Measurements from ENCODE around the gene ENPP6. TPM values are rescaled to one million over a fixed set of nuclear protein-coding genes. Genes with fewer than 3 reads are reported as not detected.
A peak's percentile ranks its signal among the peaks of the same experiment; 100 is the strongest.

The ENPP6 gene
- total RNA-seq, 1 experiment from 2014 or later = not detected

DNA sequence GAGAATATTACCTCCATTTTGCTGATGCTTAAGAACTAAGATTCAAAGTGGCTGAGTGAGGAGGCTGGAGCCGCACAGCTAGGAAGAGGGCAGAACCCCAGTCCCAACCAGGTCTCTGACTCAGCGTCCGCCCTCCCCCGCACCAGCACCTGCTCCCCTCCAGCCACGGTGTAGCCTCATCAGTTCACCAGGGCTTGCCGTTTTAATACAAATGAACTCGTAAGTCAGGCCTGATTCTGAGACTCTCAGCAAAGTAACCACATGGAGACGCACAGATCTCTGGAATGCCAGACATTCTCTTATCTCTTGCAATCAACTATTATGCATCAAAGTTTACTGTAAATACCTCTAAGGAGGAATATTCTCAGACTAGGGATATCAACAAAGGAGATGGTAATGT lies 52.4 kb downstream of the ENPP6 start:
- ChIA-PET POLR2A (ENCODE audit: unreplicated experiment) (no interaction called here), CTCF (no interaction called here)
- BruUV-seq (replicated peaks) = no TSS peak
- Histone ChIP-seq H3K36me3 (ENCODE audit: low read depth, low read length) (no peaks in the 10 kb centered on the region), H3K9me3 (ENCODE audit: low read length) (no peaks in the 10 kb centered on the region), H3K4me2 (ENCODE audit: low read length) (no peak overlapping the region), H3K27ac (ENCODE audit: low read length) (no peak overlapping the region), H3K79me2 (ENCODE audit: low read length) (no peaks in the 10 kb centered on the region), H2AFZ (ENCODE audit: low read length) (no peak overlapping the region), H3K9ac (ENCODE audit: low read length) (no peak overlapping the region), H3K4me3 (ENCODE audit: low read length) (no peak overlapping the region), H3K4me1 (ENCODE audit: insufficient read depth, low read length) (no peaks in the 10 kb centered on the region; the same call in 1 of the 2 replicates), H3K27me3 (ENCODE audit: low read length) (peaks cover 11% of the 10 kb centered on the region; the same call in 1 of the 2 replicates), H4K20me1 (ENCODE audit: low read length) (no peaks in the 10 kb centered on the region), H3F3A (ENCODE audit: low read length, unreplicated experiment) (no peaks in the 10 kb centered on the region), H3K9me2 (replicated peaks; ENCODE audit: low read length) (no peaks in the 10 kb centered on the region)
- DNase-seq = peak; percentile 40
- intact Hi-C loops (cut with micrococcal nuclease) = loop anchor here (5.0 kb wide), 1 partner anchor 693 kb away; no protein-coding TSS in a partner anchor
- TF ChIP-seq, protein P1, sequence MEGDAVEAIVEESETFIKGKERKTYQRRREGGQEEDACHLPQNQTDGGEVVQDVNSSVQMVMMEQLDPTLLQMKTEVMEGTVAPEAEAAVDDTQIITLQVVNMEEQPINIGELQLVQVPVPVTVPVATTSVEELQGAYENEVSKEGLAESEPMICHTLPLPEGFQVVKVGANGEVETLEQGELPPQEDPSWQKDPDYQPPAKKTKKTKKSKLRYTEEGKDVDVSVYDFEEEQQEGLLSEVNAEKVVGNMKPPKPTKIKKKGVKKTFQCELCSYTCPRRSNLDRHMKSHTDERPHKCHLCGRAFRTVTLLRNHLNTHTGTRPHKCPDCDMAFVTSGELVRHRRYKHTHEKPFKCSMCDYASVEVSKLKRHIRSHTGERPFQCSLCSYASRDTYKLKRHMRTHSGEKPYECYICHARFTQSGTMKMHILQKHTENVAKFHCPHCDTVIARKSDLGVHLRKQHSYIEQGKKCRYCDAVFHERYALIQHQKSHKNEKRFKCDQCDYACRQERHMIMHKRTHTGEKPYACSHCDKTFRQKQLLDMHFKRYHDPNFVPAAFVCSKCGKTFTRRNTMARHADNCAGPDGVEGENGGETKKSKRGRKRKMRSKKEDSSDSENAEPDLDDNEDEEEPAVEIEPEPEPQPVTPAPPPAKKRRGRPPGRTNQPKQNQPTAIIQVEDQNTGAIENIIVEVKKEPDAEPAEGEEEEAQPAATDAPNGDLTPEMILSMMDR (conservative IDR thresholded peaks at IDR 0.05; ENCODE audit: low read depth, low read length) = no peak
- no peak for TF ChIP-seq EZH2 (IDR thresholded peaks at IDR 0.05; ENCODE audit: low read length, unreplicated experiment)
- TF ChIP-seq EZH2phosphoT487 (IDR thresholded peaks at IDR 0.05; ENCODE audit: borderline replicate concordance, low read length) = no peak
- ATAC-seq = no peak

DNA sequence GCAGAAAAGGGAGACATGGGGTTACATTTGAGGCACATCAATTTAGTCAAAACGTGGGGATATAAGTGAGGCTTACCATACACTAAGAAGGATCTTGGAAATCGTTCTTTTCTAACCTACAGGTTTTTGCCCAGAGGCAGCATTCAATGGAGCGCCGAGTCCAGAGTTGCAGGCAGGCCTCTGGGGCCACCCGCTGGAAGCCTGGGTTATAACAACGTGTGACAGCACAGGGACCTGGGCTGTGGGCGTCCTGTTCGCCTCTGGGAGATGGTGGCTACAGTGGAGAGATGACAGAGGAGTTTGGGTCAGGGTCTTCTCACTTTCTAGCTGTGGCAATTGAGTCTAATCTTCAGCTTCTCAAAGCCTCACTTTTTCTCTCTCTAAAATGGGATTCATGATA lies 53.9 kb downstream of the ENPP6 start:
- Histone ChIP-seq H3K4me2 (ENCODE audit: low read length) (no peak overlapping the region), H3K9ac (ENCODE audit: low read length) (no peak overlapping the region), H3K27ac (ENCODE audit: low read length) (no peak overlapping the region), H3K4me3 (ENCODE audit: low read length) (no peak overlapping the region), H3K79me2 (ENCODE audit: low read length) (no peaks in the 10 kb centered on the region), H3K9me2 (replicated peaks; ENCODE audit: low read length) (no peaks in the 10 kb centered on the region), H4K20me1 (ENCODE audit: low read length) (no peaks in the 10 kb centered on the region), H3K4me1 (ENCODE audit: insufficient read depth, low read length) (no peaks in the 10 kb centered on the region; the same call in 1 of the 2 replicates), H3K9me3 (ENCODE audit: low read length) (no peaks in the 10 kb centered on the region), H3F3A (ENCODE audit: low read length, unreplicated experiment) (no peaks in the 10 kb centered on the region), H3K36me3 (ENCODE audit: low read depth, low read length) (no peaks in the 10 kb centered on the region), H2AFZ (ENCODE audit: low read length) (no peak overlapping the region), H3K27me3 (ENCODE audit: low read length) (peaks cover 12% of the 10 kb centered on the region; the same call in 1 of the 2 replicates)
- intact Hi-C loops (cut with micrococcal nuclease) = no loop called here
- DNase-seq (peak; percentile 45), ATAC-seq (peak; percentile 66)
- POLR2A ChIA-PET (ENCODE audit: unreplicated experiment) = no interaction called here
- CTCF ChIA-PET = no interaction called here
- TF ChIP-seq EZH2phosphoT487 (IDR thresholded peaks at IDR 0.05; ENCODE audit: borderline replicate concordance, low read length) = no peak
- TF ChIP-seq, protein P1 (conservative IDR thresholded peaks at IDR 0.05; ENCODE audit: low read depth, low read length) = peak; percentile 67
- BruUV-seq (replicated peaks) = no TSS peak

DNA sequence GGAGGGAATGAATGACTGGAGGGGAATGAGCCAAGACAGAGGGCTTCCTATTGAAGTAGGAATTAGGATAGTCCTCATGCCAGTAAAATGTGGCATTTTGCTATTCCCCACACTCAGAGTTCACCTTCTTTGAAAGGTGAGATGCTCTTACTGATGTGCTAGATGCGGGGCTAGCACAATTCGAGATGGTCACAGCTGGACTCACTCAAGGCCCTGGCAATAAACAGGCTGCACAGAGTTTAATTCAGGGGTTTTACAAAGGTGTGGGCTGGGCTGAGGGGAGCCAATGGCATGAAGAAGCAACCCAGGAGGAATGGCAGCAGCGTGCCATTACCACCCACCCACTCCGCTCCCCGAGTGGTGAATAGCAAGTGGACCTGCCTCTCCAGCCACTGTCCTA lies 55.1 kb downstream of the ENPP6 start:
- intact Hi-C loops (cut with micrococcal nuclease) = no loop called here
- DNase-seq (no peak), ATAC-seq (no peak)
- H3K4me1 ChIP-seq (ENCODE audit: insufficient read depth, low read length) = no peaks in the 10 kb centered on the region
- BruUV-seq (replicated peaks) = no TSS peak
- peaks cover 15% of the 10 kb centered on the region; the same call in 1 of the 2 replicates for H3K27me3 ChIP-seq (ENCODE audit: low read length)
- POLR2A ChIA-PET (ENCODE audit: unreplicated experiment) = no interaction called here
- CTCF ChIA-PET = no interaction called here
- H3K9ac ChIP-seq (ENCODE audit: low read length) = no peak overlapping the region
- no peak overlapping the region for H3K4me2 ChIP-seq (ENCODE audit: low read length)
- no peak overlapping the region for H3K27ac ChIP-seq (ENCODE audit: low read length)
- TF ChIP-seq, protein P1 (conservative IDR thresholded peaks at IDR 0.05; ENCODE audit: low read depth, low read length) = no peak
- TF ChIP-seq EZH2 (IDR thresholded peaks at IDR 0.05; ENCODE audit: low read length, unreplicated experiment) (no peak), EZH2phosphoT487 (IDR thresholded peaks at IDR 0.05; ENCODE audit: borderline replicate concordance, low read length) (no peak)
- H3K36me3 ChIP-seq (ENCODE audit: low read depth, low read length) = no peaks in the 10 kb centered on the region
- no peaks in the 10 kb centered on the region for H4K20me1 ChIP-seq (ENCODE audit: low read length)
- H3K4me3 ChIP-seq (ENCODE audit: low read length) = no peak overlapping the region
- no peaks in the 10 kb centered on the region for H3K9me2 ChIP-seq (replicated peaks; ENCODE audit: low read length)
- no peaks in the 10 kb centered on the region for H3F3A ChIP-seq (ENCODE audit: low read length, unreplicated experiment)
- H2AFZ ChIP-seq (ENCODE audit: low read length) = no peak overlapping the region
- H3K79me2 ChIP-seq (ENCODE audit: low read length) = no peaks in the 10 kb centered on the region
- no peaks in the 10 kb centered on the region for H3K9me3 ChIP-seq (ENCODE audit: low read length)

Data from PC-3 (cell line).